WTC11 (cell line): Measurements from ENCODE around the gene RGS7.
"Not testable (repeated sequence)": the region's sequence is repeated elsewhere in the genome, so short reads cannot be mapped to it uniquely, and the experiment has no call there.

Source experiments
- CTCF ChIP-seq: fragments of 200-600 bp; IDR thresholded peaks from 2 replicates; pipeline ENCODE4 v1.8.0; 2022; ENCODE audit warnings: antibody characterized with exemption
- E2F1 ChIP-seq: sonication (generic); formaldehyde crosslinking; IDR thresholded peaks from 2 replicates; pipeline ENCODE4 v1.8.0; 2022; ENCODE audit warnings: mild to moderate bottlenecking, missing genetic modification reagents
- E2F5 ChIP-seq: sonication (generic); formaldehyde crosslinking; IDR thresholded peaks from 2 replicates; pipeline ENCODE4 v1.8.1; 2022; ENCODE audit warnings: mild to moderate bottlenecking, moderate library complexity, missing genetic modification reagents
- HMGXB4 ChIP-seq: sonication (generic); formaldehyde crosslinking; IDR thresholded peaks from 2 replicates; pipeline ENCODE4 v1.8.1; 2023; ENCODE audit warnings: mild to moderate bottlenecking, moderate library complexity, missing genetic modification reagents
- IRF2 ChIP-seq: sonication (generic); formaldehyde crosslinking; IDR thresholded peaks from 2 replicates; pipeline ENCODE4 v1.8.0; 2022; ENCODE audit warnings: low read depth, missing genetic modification reagents, borderline replicate concordance
- MAX ChIP-seq: sonication (generic); formaldehyde crosslinking; IDR thresholded peaks from 2 replicates; pipeline ENCODE4 v1.8.0; 2022; ENCODE audit warnings: mild to moderate bottlenecking, missing genetic modification reagents
- SMAD3 ChIP-seq: sonication (generic); formaldehyde crosslinking; IDR thresholded peaks from 2 replicates; pipeline ENCODE4 v1.8.0; 2022; ENCODE audit warnings: missing genetic modification reagents, mild to moderate bottlenecking, borderline replicate concordance
- TEAD4 ChIP-seq: sonication (generic); formaldehyde crosslinking; IDR thresholded peaks from 2 replicates; pipeline ENCODE4 v1.8.0; 2022; ENCODE audit warnings: mild to moderate bottlenecking, missing genetic modification reagents
- ZNF232 ChIP-seq: sonication (generic); formaldehyde crosslinking; IDR thresholded peaks from 2 replicates; pipeline ENCODE4 v1.8.0; 2022; ENCODE audit warnings: mild to moderate bottlenecking, missing genetic modification reagents

- TF ChIP-seq CTCF; ZNF232 (CRISPR knock-in tag); HMGXB4; MAX (CRISPR knock-in tag); TEAD4; IRF2 (CRISPR knock-in tag); E2F1 (CRISPR knock-in tag); SMAD3 (CRISPR knock-in tag); E2F5 (CRISPR knock-in tag): not testable (repeated sequence)
Observed at GRCh38 chr1:240972059-240972458, 384.9 kb downstream of the RGS7 start.
